M059J (cell line): ENCODE data around the gene THADA. TPM values are rescaled to one million over a fixed set of nuclear protein-coding genes. Genes with fewer than 3 reads are reported as not detected.

Experiments
- DNase-seq: peaks from one replicate; pipeline ENCODE4 v3.0.0-alpha.2; 2012; ENCODE audit warnings: low read depth
- total RNA-seq: library from RNA; depleted of rRNA; stranded (reverse); fragments of >200 nt; shearing (Covaris generic); gene quantifications from 2 replicates; pipeline ENCODE4 v1.2.3, GENCODE V29; 2014

Gene THADA
- total RNA-seq, 1 experiment from 2014 or later: 12.7 TPM

GRCh38 chr2:43326101-43326825, 269.6 kb downstream of the THADA start:
- DNase-seq: peak; percentile 70

- DNase-seq: peak; percentile 23
These were observed 270.6 kb downstream of the THADA start for GRCh38 chr2:43325107-43325811.

GRCh38 chr2:43324259-43325106, 271.4 kb downstream of the THADA start:
- no peak for DNase-seq

- DNase-seq: no peak
These were observed 272.0 kb downstream of the THADA start for GRCh38 chr2:43323857-43324256.

GRCh38 chr2:43321446-43321845, 274.4 kb downstream of the THADA start:
- no peak for DNase-seq

- DNase-seq: no peak
These were observed 276.3 kb downstream of the THADA start for GRCh38 chr2:43319541-43319940.

GRCh38 chr2:43318791-43319190, 277.0 kb downstream of the THADA start:
- peak; percentile 54 for DNase-seq

GRCh38 chr2:43317680-43318079, 278.2 kb downstream of the THADA start:
- no peak for DNase-seq

GRCh38 chr2:43317194-43317593, 278.6 kb downstream of the THADA start:
- DNase-seq: no peak

- DNase-seq: no peak
These were observed 280.4 kb downstream of the THADA start for GRCh38 chr2:43315482-43315881.

- no peak for DNase-seq
These were observed 281.4 kb downstream of the THADA start for GRCh38 chr2:43314299-43314927.

- DNase-seq: no peak
These were observed 282.2 kb downstream of the THADA start for GRCh38 chr2:43313642-43314017.

GRCh38 chr2:43312755-43313641, 282.8 kb downstream of the THADA start:
- peak; percentile 93 for DNase-seq

- DNase-seq: peak; percentile 81
These were observed 284.6 kb downstream of the THADA start for GRCh38 chr2:43311276-43311675.

- no peak for DNase-seq
These were observed 285.9 kb downstream of the THADA start for GRCh38 chr2:43309935-43310334.

- no peak for DNase-seq
These were observed 287.9 kb downstream of the THADA start for GRCh38 chr2:43307973-43308372.

GRCh38 chr2:43307046-43307445, 288.8 kb downstream of the THADA start:
- no peak for DNase-seq

GRCh38 chr2:43306197-43306596, 289.6 kb downstream of the THADA start:
- DNase-seq: no peak

- DNase-seq: peak; percentile 20
These were observed 290.3 kb downstream of the THADA start for GRCh38 chr2:43305517-43305916.

GRCh38 chr2:43305012-43305411, 290.8 kb downstream of the THADA start:
- peak; percentile 14 for DNase-seq

- DNase-seq: no peak
These were observed 291.9 kb downstream of the THADA start for GRCh38 chr2:43303889-43304288.
